H9 (cell line): ENCODE measurements around the gene PEX10. TPM values are rescaled to one million over a fixed set of nuclear protein-coding genes. Genes with fewer than 3 reads are reported as not detected.

Experiments
- DNase-seq: peaks from one replicate; pipeline ENCODE4 v3.0.0-alpha.2; 2017
- H2AFZ ChIP-seq: one replicate; pipeline ENCODE4 v1.6.1; 2013; ENCODE audit warnings: mild to moderate bottlenecking, low read length, control low read depth, moderate library complexity
- H2AK5ac ChIP-seq: 2 replicates; pipeline ENCODE4 v1.6.1; 2013; ENCODE audit warnings: low read length, control low read depth, mixed read lengths; ENCODE audit not compliant: insufficient read length
- H2BK120ac ChIP-seq: one replicate; pipeline ENCODE4 v1.6.1; 2013; ENCODE audit warnings: low read depth, mild to moderate bottlenecking, low read length, control low read depth, inconsistent platforms; ENCODE audit not compliant: poor library complexity, severe bottlenecking
- H2BK12ac ChIP-seq: 2 replicates; pipeline ENCODE4 v1.6.1; 2013; ENCODE audit warnings: low read length, control low read depth, mixed read lengths, low read depth; ENCODE audit not compliant: insufficient read length
- H2BK15ac ChIP-seq: 2 replicates; pipeline ENCODE4 v1.6.1; 2013; ENCODE audit warnings: low read depth, low read length, control low read depth
- H2BK20ac ChIP-seq: one replicate; pipeline ENCODE4 v1.6.1; 2013; ENCODE audit warnings: low read depth, mild to moderate bottlenecking, low read length, control low read depth, inconsistent platforms; ENCODE audit not compliant: poor library complexity, severe bottlenecking
- H2BK5ac ChIP-seq: 2 replicates; pipeline ENCODE4 v1.6.1; 2013; ENCODE audit warnings: low read length, control low read depth, mixed read lengths; ENCODE audit not compliant: insufficient read length
- H3K14ac ChIP-seq: 2 replicates; pipeline ENCODE4 v1.6.1; 2013; ENCODE audit warnings: low read length, control low read depth; ENCODE audit not compliant: insufficient read depth
- H3K18ac ChIP-seq: 2 replicates; pipeline ENCODE4 v1.6.1; 2013; ENCODE audit warnings: low read depth, mild to moderate bottlenecking, mixed read lengths, low read length, control low read depth; ENCODE audit not compliant: insufficient read length
- H3K23ac ChIP-seq: 2 replicates; pipeline ENCODE4 v1.6.1; 2013; ENCODE audit warnings: low read length, control low read depth, mixed read lengths, low read depth; ENCODE audit not compliant: insufficient read length
- H3K23me2 ChIP-seq: 2 replicates; pipeline ENCODE4 v1.6.1; 2013; ENCODE audit warnings: low read depth, mild to moderate bottlenecking, mixed read lengths, low read length, control low read depth; ENCODE audit not compliant: insufficient read length, poor library complexity, severe bottlenecking
- H3K27ac ChIP-seq: 2 replicates; pipeline ENCODE4 v1.5.1; 2013; ENCODE audit warnings: low read length, control low read depth, mixed read lengths, low read depth; ENCODE audit not compliant: insufficient read length
- H3K27me3 ChIP-seq: 2 replicates; pipeline ENCODE4 v1.6.1; 2013; ENCODE audit warnings: low read length, control low read depth, inconsistent platforms; ENCODE audit not compliant: insufficient read depth
- H3K4ac ChIP-seq: 2 replicates; pipeline ENCODE4 v1.6.1; 2013; ENCODE audit warnings: low read depth, mild to moderate bottlenecking, control low read depth, inconsistent platforms, low read length, moderate library complexity
- H3K4me1 ChIP-seq: 2 replicates; pipeline ENCODE4 v1.6.1; 2013; ENCODE audit warnings: low read length, control low read depth, inconsistent platforms; ENCODE audit not compliant: insufficient read depth
- H3K4me2 ChIP-seq: 2 replicates; pipeline ENCODE4 v1.6.1; 2013; ENCODE audit warnings: low read length, control low read depth, mixed read lengths; ENCODE audit not compliant: insufficient read length, insufficient read depth
- H3K56ac ChIP-seq: 2 replicates; pipeline ENCODE4 v1.6.1; 2013; ENCODE audit warnings: low read depth, mild to moderate bottlenecking, mixed read lengths, low read length, control low read depth; ENCODE audit not compliant: insufficient read length
- H3K79me1 ChIP-seq: 2 replicates; pipeline ENCODE4 v1.6.1; 2013; ENCODE audit warnings: low read depth, mild to moderate bottlenecking, moderate library complexity, low read length, control low read depth, inconsistent platforms; ENCODE audit not compliant: insufficient read depth, poor library complexity, severe bottlenecking
- H3K79me2 ChIP-seq: 2 replicates; pipeline ENCODE4 v1.6.1; 2013; ENCODE audit warnings: low read length, control low read depth, inconsistent platforms; ENCODE audit not compliant: insufficient read depth
- H3K9ac ChIP-seq: 2 replicates; pipeline ENCODE4 v1.6.1; 2013; ENCODE audit warnings: low read length, control low read depth, mixed read lengths; ENCODE audit not compliant: insufficient read length; ENCODE audit errors: extremely low read depth
- H3K9me3 ChIP-seq: one replicate; pipeline ENCODE4 v1.6.1; 2013; ENCODE audit warnings: low read depth, low read length, inconsistent platforms; ENCODE audit not compliant: control insufficient read depth
- H3T11ph ChIP-seq: one replicate; pipeline ENCODE4 v1.6.1; 2013; ENCODE audit warnings: mild to moderate bottlenecking, low read length, control low read depth, inconsistent platforms
- H4K20me1 ChIP-seq: one replicate; pipeline ENCODE4 v1.6.1; 2013; ENCODE audit not compliant: control insufficient read depth, insufficient read length, insufficient read depth
- H4K5ac ChIP-seq: 2 replicates; pipeline ENCODE4 v1.6.1; 2013; ENCODE audit warnings: low read depth, mild to moderate bottlenecking, mixed read lengths, low read length, control low read depth; ENCODE audit not compliant: insufficient read length
- H4K8ac ChIP-seq: replicated peaks from 2 replicates; pipeline ENCODE4 v1.6.1; 2013; ENCODE audit warnings: low read length, control low read depth, mixed read lengths, low read depth; ENCODE audit not compliant: insufficient read length
- H4K91ac ChIP-seq: 2 replicates; pipeline ENCODE4 v1.6.1; 2013; ENCODE audit warnings: low read depth, mild to moderate bottlenecking, moderate library complexity, mixed read lengths, low read length, control low read depth; ENCODE audit not compliant: insufficient read length
- H3K27ac Mint-ChIP-seq, 3 experiments: 2 replicates in 2 of 3; 3 replicates in 1 of 3; pipeline ENCODE4 v1.8.0; 2020 to 2021; ENCODE audit warnings: mixed read lengths in 3 of 3, mild to moderate bottlenecking in 1 of 3, moderate library complexity in 1 of 3
- H3K27me3 Mint-ChIP-seq: 2 replicates; pipeline ENCODE4 v1.8.0; 2021; ENCODE audit warnings: low read depth, mild to moderate bottlenecking, moderate library complexity, mixed read lengths
- H3K36me3 Mint-ChIP-seq, 3 experiments: 2 replicates in 2 of 3; 3 replicates in 1 of 3; pipeline ENCODE4 v1.8.0; 2020 to 2021; ENCODE audit warnings: low read depth in 3 of 3, mixed read lengths in 3 of 3; ENCODE audit not compliant: insufficient read depth in 1 of 3
- H3K4me1 Mint-ChIP-seq, 2 experiments: 2 replicates each; pipeline ENCODE4 v1.8.0; 2020; ENCODE audit warnings: mixed read lengths in 2 of 2
- H3K4me3 Mint-ChIP-seq, 2 experiments: 2 replicates in 1 of 2; 3 replicates in 1 of 2; pipeline ENCODE4 v1.8.0; 2020 to 2021; ENCODE audit warnings: mild to moderate bottlenecking in 2 of 2, mixed read lengths in 2 of 2, moderate library complexity in 1 of 2
- H3K9me3 Mint-ChIP-seq, 2 experiments: 2 replicates in 1 of 2; 3 replicates in 1 of 2; pipeline ENCODE4 v1.8.0; 2020; ENCODE audit warnings: mild to moderate bottlenecking in 2 of 2, mixed read lengths in 2 of 2, moderate library complexity in 1 of 2
- WGBS: extraction: QIAGEN DNeasy Blood & Tissue Kit; methylation state at CpG from one replicate; pipeline ENCODE4 v1.1.7; 2013; ENCODE audit warnings: missing lambda C conversion rate, low lambda C conversion rate, mixed read lengths; ENCODE audit not compliant: insufficient read length; ENCODE audit errors: extremely low coverage; 5-methylcytosine and 5-hydroxymethylcytosine counted together
- total RNA-seq: library from RNA; stranded (reverse); gene quantifications from 2 replicates; pipeline ENCODE4 v1.2.1, GENCODE V29; 2021
- TF ChIP-seq, protein P1 (sequence below): fragments of 200-600 bp; sonication (generic); conservative IDR thresholded peaks from 3 replicates; pipeline ENCODE4 v1.8.0; 2021; ENCODE audit warnings: antibody characterized with exemption, mild to moderate bottlenecking

The PEX10 gene
- total RNA-seq, 1 experiment from 2014 or later = 34.4 TPM

DNA sequence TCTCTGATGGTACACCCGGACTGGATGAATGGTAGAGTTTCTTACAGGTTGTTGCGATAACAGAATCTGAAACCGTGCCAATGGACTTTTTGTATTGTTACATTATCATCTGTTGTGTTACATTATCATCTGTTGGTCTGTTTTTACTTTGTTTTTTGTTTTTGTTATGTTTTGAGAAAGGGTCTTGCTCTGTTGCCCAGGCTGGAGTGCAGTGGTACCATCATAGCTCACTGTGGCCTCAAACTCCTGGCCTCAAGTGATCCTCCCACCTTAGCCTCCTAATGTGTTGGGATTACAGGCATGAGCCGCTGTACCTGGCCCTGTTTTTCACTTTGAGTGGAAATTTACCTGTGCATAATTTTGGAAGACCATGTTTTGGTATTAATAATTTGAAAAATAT lies 10.2 kb upstream of the PEX10 start:
- Histone ChIP-seq H3K79me2 (no peaks in the 10 kb centered on the region), H2BK15ac (no peak overlapping the region), H3K18ac (no peak overlapping the region), H3K56ac (no peak overlapping the region), H3K27ac (no peak overlapping the region), H3K9me3 (no peaks in the 10 kb centered on the region), H3K27me3 (no peaks in the 10 kb centered on the region), H3K4me1 (no peaks in the 10 kb centered on the region), H2BK12ac (no peak overlapping the region), H2BK120ac (no peak overlapping the region), H3K4ac (no peak overlapping the region), H4K20me1 (no peaks in the 10 kb centered on the region), H3K14ac (no peak overlapping the region), H2BK20ac (no peak overlapping the region), H4K91ac (no peak overlapping the region), H3K9ac (no peak overlapping the region), H2BK5ac (no peak overlapping the region), H3K23ac (no peak overlapping the region), H4K8ac (no peak overlapping the region), H2AFZ (no peak overlapping the region), H3K23me2 (no peaks in the 10 kb centered on the region), H3T11ph (no peak overlapping the region), H2AK5ac (no peak overlapping the region), H3K79me1 (no peaks in the 10 kb centered on the region), H4K5ac (no peak overlapping the region), H3K4me2 (no peak overlapping the region)
- Mint-ChIP-seq H3K27ac (no peak overlapping the region), H3K36me3 (no peaks in the 10 kb centered on the region), H3K9me3 (peaks cover 11 to 13% of the 10 kb centered on the region in 2 experiments; a peak in 4 of 5 replicates), H3K27me3 (peaks cover 66% of the 10 kb centered on the region), H3K4me3 (no peak overlapping the region), H3K4me1 (no peaks in the 10 kb centered on the region)
- WGBS = no CpG with 5 or more reads among the region's 4 CpGs
- no peak for DNase-seq
- TF ChIP-seq, protein P1, sequence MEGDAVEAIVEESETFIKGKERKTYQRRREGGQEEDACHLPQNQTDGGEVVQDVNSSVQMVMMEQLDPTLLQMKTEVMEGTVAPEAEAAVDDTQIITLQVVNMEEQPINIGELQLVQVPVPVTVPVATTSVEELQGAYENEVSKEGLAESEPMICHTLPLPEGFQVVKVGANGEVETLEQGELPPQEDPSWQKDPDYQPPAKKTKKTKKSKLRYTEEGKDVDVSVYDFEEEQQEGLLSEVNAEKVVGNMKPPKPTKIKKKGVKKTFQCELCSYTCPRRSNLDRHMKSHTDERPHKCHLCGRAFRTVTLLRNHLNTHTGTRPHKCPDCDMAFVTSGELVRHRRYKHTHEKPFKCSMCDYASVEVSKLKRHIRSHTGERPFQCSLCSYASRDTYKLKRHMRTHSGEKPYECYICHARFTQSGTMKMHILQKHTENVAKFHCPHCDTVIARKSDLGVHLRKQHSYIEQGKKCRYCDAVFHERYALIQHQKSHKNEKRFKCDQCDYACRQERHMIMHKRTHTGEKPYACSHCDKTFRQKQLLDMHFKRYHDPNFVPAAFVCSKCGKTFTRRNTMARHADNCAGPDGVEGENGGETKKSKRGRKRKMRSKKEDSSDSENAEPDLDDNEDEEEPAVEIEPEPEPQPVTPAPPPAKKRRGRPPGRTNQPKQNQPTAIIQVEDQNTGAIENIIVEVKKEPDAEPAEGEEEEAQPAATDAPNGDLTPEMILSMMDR = no peak
